GM12865 (cell line): ENCODE results near the gene VPREB1.

Experiments used
- DNase-seq: peaks from one replicate; pipeline ENCODE4 v3.0.0; 2010; ENCODE audit warnings: low read depth
- H3K4me3 ChIP-seq: 2 replicates; pipeline ENCODE4 v1.5.1; 2011; ENCODE audit warnings: mild to moderate bottlenecking, low read depth, low read length, control low read depth
- TF ChIP-seq, protein P1 (sequence below): IDR thresholded peaks from 2 replicates; pipeline ENCODE4 v1.5.1; 2011; ENCODE audit warnings: low read length, control low read depth, low read depth, inconsistent platforms; ENCODE audit not compliant: insufficient read depth; ENCODE audit errors: missing control alignments

Gene VPREB1

DNA sequence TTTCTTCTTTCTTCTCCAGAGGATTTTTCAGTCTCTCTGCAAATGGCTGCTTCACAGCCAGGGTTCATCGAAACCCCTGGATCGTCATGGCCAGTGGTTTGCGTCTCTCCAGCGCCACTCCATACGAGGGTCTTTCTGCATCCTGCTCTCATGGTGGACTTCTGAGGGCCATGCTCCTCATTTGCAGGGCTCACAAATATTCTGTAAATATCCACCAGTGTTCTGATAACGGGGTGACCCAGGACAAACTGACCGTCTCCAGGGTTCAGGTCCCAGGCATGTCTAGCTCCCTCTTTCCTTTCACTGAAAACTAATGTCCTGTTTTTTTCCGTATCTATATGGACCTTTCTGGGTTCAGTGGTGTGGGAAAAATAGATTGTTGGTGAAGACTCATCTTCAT lies 15.7 kb upstream of the VPREB1 start:
- TF ChIP-seq, protein P1, sequence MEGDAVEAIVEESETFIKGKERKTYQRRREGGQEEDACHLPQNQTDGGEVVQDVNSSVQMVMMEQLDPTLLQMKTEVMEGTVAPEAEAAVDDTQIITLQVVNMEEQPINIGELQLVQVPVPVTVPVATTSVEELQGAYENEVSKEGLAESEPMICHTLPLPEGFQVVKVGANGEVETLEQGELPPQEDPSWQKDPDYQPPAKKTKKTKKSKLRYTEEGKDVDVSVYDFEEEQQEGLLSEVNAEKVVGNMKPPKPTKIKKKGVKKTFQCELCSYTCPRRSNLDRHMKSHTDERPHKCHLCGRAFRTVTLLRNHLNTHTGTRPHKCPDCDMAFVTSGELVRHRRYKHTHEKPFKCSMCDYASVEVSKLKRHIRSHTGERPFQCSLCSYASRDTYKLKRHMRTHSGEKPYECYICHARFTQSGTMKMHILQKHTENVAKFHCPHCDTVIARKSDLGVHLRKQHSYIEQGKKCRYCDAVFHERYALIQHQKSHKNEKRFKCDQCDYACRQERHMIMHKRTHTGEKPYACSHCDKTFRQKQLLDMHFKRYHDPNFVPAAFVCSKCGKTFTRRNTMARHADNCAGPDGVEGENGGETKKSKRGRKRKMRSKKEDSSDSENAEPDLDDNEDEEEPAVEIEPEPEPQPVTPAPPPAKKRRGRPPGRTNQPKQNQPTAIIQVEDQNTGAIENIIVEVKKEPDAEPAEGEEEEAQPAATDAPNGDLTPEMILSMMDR = no peak
- H3K4me3 ChIP-seq = no peak overlapping the region
- DNase-seq = no peak

DNA sequence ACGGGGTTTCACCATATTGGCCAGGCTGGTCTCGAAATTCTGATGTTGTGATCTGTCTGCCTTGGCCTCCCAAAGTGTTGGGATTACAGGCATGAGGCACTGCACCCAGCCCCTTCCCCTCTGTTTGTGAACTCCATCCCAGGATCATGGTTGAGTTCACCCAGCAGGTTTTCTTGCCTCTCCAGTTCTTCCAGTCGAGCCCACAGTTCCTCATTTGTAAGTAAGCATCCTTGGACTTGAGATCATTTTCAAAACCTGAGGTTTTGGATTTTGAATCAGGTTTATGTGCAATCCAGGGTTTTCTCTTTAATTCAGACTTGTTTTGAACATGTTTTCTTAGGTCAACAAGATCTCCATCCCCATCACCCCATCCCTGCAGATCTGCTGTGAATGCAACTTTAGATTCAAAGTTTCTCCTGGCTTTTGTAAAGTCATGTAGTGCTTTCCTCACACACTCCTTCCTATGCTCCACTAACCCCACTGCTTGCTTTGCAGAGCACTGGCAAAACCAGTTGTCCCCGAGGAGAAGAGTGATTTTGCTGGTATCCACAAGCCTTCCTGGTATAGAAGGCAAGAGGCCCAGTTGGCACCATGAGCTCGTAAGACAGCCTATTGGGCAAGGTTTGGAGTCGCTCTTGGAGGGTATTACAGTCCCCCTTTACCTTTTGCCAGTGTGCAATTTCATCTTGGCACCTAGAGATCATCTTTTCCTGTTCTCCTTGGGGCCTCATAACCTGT lies 14.7 kb upstream of the VPREB1 start:
- H3K4me3 ChIP-seq = no peak overlapping the region
- TF ChIP-seq, protein P1 = no peak
- DNase-seq = no peak

DNA sequence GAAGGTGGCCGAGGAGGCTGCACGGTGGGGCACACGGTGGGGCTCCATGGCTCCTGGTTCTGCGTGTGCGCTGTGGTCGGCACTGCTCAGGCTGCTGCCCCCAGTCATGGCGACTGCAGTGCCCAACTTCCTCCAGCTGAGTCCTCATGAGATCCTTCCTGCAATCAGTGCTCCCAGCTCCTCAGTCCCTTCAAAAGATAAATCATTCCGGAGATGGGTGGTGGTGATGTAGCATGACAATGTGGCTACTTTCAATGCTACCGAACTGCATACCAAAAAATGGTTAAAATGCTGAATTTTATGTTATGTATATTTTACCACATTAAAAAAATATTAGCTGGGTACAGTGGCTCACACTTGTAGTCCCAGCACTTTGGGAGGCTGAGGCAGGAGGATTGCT lies 14.1 kb upstream of the VPREB1 start:
- DNase-seq = no peak
- TF ChIP-seq, protein P1 = no peak
- no peak overlapping the region for H3K4me3 ChIP-seq

DNA sequence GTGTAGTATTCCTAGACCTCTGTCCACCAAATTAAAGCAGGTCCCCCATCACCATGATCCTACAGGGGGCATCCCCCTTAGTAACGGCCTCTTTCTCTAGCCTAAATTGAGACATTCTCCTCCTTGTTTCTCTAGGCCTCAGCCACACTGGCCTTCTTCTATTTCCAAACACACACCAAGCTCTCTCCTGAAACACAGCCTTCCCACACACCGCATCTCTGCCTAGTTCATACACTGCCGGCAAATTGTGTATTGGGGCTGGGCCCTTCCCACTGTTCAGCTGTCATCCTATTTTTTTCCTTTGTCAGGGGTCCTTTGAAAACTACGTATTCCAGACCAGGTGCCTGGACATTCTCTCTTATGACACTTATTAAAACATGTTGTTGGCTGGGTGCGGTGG lies 11.5 kb upstream of the VPREB1 start:
- TF ChIP-seq, protein P1 = no peak
- no peak for DNase-seq
- no peak overlapping the region for H3K4me3 ChIP-seq

DNA sequence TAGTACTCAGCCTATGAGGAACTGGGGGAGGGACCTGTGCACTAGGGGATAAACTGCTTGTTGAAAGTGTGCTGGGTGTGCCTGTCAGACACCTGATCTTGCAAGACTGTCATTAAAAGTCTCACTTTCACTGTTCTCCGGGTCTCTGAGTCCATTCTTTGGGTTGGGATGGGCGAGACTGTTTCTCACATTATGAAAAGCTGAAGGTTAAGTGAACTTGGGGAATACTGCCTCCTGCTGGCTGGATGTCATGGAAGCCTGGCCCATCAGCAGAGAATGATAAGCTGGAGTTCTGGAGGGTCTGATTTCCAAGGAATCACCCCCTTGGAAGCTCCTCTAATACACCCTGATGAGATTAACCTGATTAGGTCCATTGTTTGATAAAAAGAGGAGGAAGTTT lies 9.0 kb upstream of the VPREB1 start:
- TF ChIP-seq, protein P1 = peak; percentile 60
- no peak overlapping the region for H3K4me3 ChIP-seq
- DNase-seq = peak; percentile 76

DNA sequence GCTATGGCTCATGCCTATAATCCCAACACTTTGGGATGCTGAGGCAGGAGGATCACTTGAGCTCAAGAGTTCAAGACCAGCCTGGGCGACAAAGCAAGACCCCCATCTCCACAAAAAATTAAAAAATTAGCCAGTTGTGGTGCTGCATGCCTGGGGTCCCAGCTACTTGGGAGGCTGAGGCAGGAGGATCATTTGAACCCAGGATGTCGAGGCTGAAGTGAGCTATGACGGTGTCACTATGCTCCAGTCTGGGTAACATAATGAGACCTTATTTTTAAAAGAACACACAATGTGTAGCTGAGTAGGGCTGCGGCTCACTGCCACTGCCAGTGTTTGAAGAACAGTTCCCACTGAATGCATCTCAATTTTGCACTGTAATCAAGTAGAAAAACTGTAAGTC lies 7.1 kb upstream of the VPREB1 start:
- DNase-seq = no peak
- TF ChIP-seq, protein P1 = no peak
- no peak overlapping the region for H3K4me3 ChIP-seq
